Measurements from ENCODE around the gene BEND3. TPM values are rescaled to one million over a fixed set of nuclear protein-coding genes. Genes with fewer than 3 reads are reported as not detected.
"Not testable (repeated sequence)": the region's sequence is repeated elsewhere in the genome, so short reads cannot be mapped to it uniquely, and the experiment has no call there.

Gene BEND3
- polyA plus RNA-seq, 2 of the 4 experiments (the other 2 are of a cell fraction): 2.2 to 2.3 TPM

DNA sequence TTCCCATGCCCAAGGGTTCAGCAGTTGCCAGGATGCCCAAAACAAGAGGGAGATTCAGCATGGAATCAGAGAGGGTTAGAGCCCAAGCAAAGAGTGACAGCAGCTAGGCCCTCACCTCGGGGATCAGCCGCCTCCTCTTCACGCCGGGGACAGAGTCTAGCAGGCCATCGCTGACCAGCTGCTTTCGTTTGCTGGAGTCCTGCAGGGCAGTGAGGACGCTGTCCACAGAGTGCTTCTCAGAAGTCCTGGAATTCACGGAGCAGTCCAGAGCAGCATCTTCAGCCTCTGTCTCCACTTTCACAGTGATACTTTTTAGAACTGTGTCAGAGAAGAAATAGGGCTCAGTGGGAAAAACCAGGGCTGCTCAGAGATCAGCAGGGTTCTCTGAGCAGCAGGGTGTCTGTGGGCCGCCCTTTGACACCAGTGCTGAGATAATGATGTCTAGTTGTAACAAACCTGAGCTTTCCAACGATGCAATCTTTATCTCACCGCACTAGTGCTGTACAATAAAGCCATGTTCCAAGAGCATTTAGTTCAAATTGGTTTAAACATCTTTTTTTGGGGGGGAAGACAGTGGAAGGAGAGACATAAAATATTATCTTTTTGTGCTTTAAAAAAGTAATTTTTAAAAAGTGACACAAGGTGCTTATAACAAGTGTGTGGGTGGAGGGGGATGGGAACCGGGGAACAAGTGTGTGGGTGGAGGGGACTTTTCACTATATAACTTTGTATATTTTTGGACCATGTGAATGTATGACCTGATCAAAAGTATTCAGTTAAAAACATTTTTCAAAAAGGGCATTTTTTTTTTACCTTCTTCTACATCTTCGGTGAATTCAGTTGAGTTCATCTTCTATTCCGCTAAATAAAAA is 16.6 kb downstream of the BEND3 start:
- ATAC-seq (no peak), FAIRE-seq (no peak), DNase-seq (ENCODE audit: low read depth in 1 of 2, low spot score in 1 of 2) (no peak)
- WGBS (ENCODE audit: missing lambda C conversion rate): 86% methylated on average over 14 of the region's 14 CpGs
- CTCF ChIA-PET: no interaction called here
- Histone ChIP-seq H3K4me3 (no peak overlapping the region), H3K27ac (no peak overlapping the region), H3K4me1 (no peaks in the 10 kb centered on the region), H3K9me3 (no peaks in the 10 kb centered on the region), H3K4me2 (no peak overlapping the region)
- TF ChIP-seq RFX5 (IDR thresholded peaks at IDR 0.05) (no peak), HDAC2 (IDR thresholded peaks at IDR 0.05) (no peak), CBX2 (IDR thresholded peaks at IDR 0.05; ENCODE audit: borderline replicate concordance, low read depth) (no peak), JUNB (IDR thresholded peaks at IDR 0.05) (no peak)
- POLR2A ChIA-PET: no interaction called here

DNA sequence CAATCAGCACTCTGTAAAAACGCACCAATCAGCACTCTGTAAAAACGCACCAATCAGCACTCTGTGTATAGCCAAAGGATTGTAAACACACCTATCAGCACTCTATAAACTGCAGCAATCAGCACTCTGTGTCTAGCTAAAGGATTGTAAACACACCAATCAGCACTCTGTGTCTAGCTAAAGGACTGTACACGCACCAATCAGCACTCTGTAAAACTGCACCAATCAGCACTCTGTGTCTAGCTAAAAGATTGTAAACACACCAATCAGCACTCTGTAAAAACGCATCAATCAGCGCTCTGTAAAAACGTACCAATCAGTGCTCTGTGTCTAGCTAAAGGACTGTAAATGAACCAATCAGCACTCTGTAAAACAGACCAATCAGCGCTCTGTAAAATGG is 30.9 kb downstream of the BEND3 start:
- H3K4me3 ChIP-seq; DNase-seq (ENCODE audit: low read depth in 1 of 2, low spot score in 1 of 2); H3K4me2 ChIP-seq; H3K9me3 ChIP-seq; H3K4me1 ChIP-seq; ATAC-seq; H3K27ac ChIP-seq; FAIRE-seq; POLR2A ChIA-PET: not testable (repeated sequence)
- WGBS (ENCODE audit: missing lambda C conversion rate): 92% methylated on average over 7 of the region's 7 CpGs
- CTCF ChIA-PET: interaction anchor here (0.6 to 0.9 kb wide), 3 partner anchors 23 to 564 kb away, joined by 3 read pairs; no protein-coding TSS in a partner anchor
- peak; percentile 66 for TF ChIP-seq MAFK (IDR thresholded peaks at IDR 0.05; ENCODE audit: partially characterized antibody)

DNA sequence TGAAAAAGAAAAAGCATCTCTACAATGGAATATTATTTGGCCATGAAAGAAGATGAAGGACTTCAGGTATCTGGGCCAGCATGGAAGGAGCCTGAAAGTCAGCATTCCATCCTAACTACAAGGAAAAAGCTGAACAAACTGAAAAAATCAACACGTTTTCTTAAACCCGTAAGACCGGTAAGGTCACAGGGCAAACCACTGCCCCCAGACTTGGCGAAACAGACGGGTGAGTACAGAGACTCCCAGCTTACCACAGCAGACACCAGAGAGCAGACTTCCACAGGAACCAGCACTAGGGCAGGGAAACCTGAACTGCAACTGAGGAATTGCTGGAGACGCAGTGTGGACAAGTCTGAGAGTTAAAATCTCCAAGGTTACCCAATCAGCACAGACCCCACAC is 31.4 kb downstream of the BEND3 start:
- no peak for ATAC-seq
- Histone ChIP-seq H3K4me1 (no peaks in the 10 kb centered on the region), H3K27ac (no peak overlapping the region), H3K4me3 (no peak overlapping the region), H3K4me2 (no peak overlapping the region), H3K9me3 (no peaks in the 10 kb centered on the region)
- POLR2A ChIA-PET: no interaction called here
- WGBS (ENCODE audit: missing lambda C conversion rate): 88% methylated on average over 6 of the region's 6 CpGs
- no peak for FAIRE-seq
- CTCF ChIA-PET: interaction anchor here (0.6 to 0.9 kb wide), 4 partner anchors 23 to 564 kb away, joined by 3 to 5 read pairs (median 3); no protein-coding TSS in a partner anchor
- DNase-seq (ENCODE audit: low read depth in 1 of 2, low spot score in 1 of 2): no peak
- TF ChIP-seq PHF8 (IDR thresholded peaks at IDR 0.05; ENCODE audit: borderline replicate concordance, low read depth): no peak
- TF ChIP-seq HOXA7 (CRISPR knock-in tag; IDR thresholded peaks at IDR 0.05): no peak
- TF ChIP-seq, protein P1, sequence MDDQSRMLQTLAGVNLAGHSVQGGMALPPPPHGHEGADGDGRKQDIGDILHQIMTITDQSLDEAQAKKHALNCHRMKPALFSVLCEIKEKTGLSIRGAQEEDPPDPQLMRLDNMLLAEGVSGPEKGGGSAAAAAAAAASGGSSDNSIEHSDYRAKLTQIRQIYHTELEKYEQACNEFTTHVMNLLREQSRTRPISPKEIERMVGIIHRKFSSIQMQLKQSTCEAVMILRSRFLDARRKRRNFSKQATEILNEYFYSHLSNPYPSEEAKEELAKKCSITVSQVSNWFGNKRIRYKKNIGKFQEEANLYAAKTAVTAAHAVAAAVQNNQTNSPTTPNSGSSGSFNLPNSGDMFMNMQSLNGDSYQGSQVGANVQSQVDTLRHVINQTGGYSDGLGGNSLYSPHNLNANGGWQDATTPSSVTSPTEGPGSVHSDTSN (IDR thresholded peaks at IDR 0.05): no peak
- no peak for TF ChIP-seq BHLHE40 (IDR thresholded peaks at IDR 0.05; ENCODE audit: low read depth, low read length)
- TF ChIP-seq, protein P2, sequence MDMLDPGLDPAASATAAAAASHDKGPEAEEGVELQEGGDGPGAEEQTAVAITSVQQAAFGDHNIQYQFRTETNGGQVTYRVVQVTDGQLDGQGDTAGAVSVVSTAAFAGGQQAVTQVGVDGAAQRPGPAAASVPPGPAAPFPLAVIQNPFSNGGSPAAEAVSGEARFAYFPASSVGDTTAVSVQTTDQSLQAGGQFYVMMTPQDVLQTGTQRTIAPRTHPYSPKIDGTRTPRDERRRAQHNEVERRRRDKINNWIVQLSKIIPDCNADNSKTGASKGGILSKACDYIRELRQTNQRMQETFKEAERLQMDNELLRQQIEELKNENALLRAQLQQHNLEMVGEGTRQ (IDR thresholded peaks at IDR 0.05): no peak
- no peak for TF ChIP-seq RAD21 (conservative IDR thresholded peaks at IDR 0.05 in 1 of 2, IDR thresholded peaks at IDR 0.05 in 1 of 2)
- TF ChIP-seq, protein P3, sequence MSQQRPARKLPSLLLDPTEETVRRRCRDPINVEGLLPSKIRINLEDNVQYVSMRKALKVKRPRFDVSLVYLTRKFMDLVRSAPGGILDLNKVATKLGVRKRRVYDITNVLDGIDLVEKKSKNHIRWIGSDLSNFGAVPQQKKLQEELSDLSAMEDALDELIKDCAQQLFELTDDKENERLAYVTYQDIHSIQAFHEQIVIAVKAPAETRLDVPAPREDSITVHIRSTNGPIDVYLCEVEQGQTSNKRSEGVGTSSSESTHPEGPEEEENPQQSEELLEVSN (IDR thresholded peaks at IDR 0.05; ENCODE audit: borderline replicate concordance, low read depth): no peak
- no peak for TF ChIP-seq RNF2 (IDR thresholded peaks at IDR 0.05; ENCODE audit: borderline replicate concordance, low read depth)
- no peak for TF ChIP-seq FOSB (CRISPR knock-in tag; IDR thresholded peaks at IDR 0.05)
- no peak for TF ChIP-seq SREBF2 (IDR thresholded peaks at IDR 0.05)
- no peak for TF ChIP-seq GATA3 (IDR thresholded peaks at IDR 0.05; ENCODE audit: borderline replicate concordance)
